C1 segment of cervical spinal cord (tissue), 14 donors: ENCODE measurements around the gene PLPPR3.
"Not testable (repeated sequence)": the region's sequence is repeated elsewhere in the genome, so short reads cannot be mapped to it uniquely, and the experiment has no call there.

ENCODE experiments used
- DNase-seq, 14 donors: peaks; one replicate each; lab custom pipeline; 2025; lab: John Stamatoyannopoulos, UW

Gene PLPPR3

DNA sequence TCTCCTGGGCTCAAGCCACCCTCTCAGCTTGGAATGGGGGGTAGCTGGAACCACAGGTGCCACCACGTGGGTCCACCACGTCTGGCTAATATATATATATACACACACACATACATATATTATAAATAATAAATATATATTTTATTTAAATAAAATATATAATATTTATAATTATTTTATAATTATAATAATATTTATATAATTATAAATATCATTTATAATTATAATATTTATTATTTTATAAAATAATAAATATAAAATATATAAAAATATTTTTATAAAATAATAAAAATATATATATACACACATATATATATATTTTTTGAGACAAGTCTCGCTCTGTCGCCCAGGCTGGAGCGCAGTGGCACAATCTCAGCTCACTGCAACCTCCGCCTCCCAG lies 32.8 kb upstream of the PLPPR3 start:
- DNase-seq, result no peak

DNA sequence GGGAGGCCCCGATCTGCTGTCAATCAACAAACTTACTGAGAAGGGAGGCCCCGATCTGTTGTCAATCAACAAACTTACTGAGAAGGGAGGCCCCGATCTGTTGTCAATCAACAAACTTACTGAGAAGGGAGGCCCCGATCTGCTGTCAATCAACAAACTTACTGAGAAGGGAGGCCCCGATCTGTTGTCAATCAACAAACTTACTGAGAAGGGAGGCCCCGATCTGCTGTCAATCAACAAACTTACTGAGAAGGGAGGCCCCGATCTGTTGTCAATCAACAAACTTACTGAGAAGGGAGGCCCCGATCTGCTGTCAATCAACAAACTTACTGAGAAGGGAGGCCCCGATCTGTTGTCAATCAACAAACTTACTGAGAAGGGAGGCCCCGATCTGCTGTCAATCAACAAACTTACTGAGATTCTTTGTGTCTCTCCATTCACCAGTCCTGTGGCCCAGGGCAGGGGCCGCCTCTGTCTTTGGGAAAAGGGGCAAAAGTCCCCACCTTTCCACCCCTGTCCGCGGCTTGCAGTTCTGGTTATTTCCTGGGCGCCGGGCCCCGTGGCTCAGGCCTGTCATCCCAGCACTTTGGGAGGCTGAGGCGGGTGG lies 32.0 kb upstream of the PLPPR3 start:
- not testable (repeated sequence) for DNase-seq

DNA sequence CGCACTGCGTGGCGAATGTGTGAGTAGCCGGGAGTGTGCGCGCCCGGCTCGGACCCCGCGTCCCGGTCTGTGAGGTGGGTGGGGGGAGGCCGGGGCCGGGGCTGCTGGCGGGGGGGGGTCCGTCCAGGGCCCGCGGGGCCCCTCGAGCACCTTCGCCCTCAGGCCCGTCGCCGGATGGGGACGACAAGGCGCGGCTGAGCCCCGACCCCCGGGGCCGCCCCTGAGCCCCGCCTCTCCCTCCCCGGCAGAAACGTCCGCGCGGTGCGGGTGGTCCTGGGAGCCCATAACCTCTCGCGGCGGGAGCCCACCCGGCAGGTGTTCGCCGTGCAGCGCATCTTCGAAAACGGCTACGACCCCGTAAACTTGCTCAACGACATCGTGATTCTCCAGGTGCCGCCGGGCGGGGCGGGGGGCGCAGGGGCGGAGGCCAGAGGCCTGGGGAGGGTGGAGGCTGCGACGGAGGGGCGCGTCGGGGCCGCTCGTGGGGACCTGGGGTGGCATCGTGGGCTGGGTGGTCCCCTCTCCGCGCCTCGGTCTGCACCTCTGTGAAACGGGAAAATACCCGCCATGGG lies 31.3 kb upstream of the PLPPR3 start:
- DNase-seq, result no peak

DNA sequence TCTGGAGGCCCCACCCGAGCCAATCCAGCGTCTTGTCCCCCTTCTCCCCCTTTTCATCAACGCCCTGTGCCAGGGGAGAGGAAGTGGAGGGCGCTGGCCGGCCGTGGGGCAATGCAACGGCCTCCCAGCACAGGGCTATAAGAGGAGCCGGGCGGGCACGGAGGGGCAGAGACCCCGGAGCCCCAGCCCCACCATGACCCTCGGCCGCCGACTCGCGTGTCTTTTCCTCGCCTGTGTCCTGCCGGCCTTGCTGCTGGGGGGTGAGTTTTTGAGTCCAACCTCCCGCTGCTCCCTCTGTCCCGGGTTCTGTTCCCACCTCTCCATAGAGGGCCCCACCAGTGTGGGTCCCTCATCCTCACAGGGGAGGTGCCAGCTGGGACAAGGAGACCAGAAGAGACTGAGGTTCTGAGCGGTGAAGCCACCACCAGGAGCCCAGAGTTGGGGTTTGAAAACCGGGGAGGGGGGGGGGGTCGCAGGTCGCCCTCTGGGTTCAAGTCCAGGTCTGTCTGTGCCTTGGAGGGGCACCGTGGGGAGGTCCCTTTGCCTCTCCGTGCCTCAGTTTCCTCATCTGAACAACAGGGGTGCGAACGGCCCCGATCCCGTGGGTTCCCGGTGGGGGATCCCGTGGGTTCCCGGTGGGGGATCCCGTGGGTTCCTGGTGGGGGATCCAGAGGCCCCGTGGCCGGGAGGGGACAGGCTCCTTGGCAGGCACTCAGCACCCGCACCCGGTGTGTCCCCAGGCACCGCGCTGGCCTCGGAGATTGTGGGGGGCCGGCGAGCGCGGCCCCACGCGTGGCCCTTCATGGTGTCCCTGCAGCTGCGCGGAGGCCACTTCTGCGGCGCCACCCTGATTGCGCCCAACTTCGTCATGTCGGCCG lies 30.6 kb upstream of the PLPPR3 start, which contains the start of gene ELANE:
Gene ELANE, plus strand, starts transcription at position 168 of the 878 bp plus-strand sequence. Its CDS starts 26 bp downstream, at position 194.
- no peak for DNase-seq

DNA sequence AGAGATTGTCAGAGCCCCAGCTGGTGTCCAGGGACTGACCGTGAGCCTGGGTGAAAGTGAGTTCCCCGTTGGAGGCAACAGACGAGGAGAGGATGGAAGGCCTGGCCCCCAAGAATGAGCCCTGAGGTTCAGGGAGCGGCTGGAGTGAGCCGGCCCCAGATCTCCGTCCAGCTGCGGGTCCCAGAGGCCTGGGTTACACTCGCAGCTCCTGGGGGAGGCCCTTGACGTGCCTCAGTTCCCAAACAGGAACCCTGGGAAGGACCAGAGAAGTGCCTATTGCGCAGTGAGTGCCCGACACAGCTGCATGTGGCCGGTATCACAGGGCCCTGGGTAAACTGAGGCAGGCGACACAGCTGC lies 29.2 kb upstream of the PLPPR3 start:
- no peak for DNase-seq

DNA sequence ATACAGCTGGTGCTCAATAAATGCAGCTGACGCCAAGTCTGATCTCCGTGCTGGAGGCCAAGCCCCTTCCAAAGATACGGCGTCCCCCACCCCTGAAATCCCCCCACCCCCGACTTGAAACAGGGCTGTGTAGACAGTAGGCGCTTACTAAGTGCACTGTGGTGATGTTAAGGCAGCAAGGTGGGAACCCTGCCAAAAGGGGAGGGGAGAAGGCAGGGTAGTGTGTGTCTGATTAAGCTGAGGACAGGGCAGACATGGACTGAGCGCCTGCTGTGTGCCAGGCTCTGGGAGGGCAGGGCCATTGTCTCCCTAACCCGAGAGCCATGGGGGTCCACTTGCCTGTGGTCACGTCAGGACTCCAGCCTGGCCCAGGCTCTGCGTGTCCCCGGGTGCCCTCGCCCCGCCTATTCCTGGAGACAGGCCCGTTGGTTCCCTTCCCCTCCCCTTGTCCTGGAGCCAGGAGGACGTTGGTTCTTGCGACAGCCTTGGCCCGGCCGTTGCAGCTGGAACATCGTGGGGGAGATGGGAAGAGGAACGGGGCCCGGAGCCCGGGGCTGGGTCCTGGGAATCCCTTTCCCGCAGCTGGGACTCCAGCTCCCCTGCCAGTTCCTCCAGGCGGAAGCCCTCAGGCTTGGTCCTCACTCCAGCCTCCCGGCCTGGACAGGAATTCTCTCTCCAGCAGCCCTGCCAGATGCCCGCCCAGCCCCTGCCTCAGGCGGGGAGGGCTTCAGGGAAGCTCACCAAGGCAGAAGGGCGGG lies 28.6 kb upstream of the PLPPR3 start:
- peak in 8 of 14 donors; percentile 9 to 80 (median 32) for DNase-seq

DNA sequence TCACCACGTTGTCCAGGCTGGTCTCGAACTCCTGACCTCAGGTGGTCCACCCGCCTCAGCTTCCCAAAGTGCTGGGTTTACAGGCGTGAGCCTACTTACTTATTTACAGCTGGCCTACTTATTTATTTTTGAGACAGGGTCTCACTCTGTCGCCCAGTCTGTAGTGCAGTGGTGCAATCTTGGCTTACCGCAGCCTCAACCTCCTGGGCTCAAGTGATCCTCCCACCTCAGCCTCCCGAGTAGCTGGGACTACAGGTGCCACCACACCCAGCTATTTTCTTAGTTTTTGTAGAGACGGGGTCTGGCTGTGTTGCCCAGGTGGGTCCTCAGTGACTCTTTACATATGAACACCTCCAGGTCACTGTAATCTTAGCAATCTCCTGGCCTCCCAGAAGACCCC lies 27.4 kb upstream of the PLPPR3 start:
- not testable (repeated sequence) for DNase-seq

- DNase-seq, result no peak
Observed at GRCh38 chr19:848386-848921, 26.7 kb upstream of the PLPPR3 start.

GRCh38 chr19:845707-846521 lies 24.2 kb upstream of the PLPPR3 start:
- no peak for DNase-seq

GRCh38 chr19:844546-844971 lies 22.8 kb upstream of the PLPPR3 start:
- no peak for DNase-seq

DNA sequence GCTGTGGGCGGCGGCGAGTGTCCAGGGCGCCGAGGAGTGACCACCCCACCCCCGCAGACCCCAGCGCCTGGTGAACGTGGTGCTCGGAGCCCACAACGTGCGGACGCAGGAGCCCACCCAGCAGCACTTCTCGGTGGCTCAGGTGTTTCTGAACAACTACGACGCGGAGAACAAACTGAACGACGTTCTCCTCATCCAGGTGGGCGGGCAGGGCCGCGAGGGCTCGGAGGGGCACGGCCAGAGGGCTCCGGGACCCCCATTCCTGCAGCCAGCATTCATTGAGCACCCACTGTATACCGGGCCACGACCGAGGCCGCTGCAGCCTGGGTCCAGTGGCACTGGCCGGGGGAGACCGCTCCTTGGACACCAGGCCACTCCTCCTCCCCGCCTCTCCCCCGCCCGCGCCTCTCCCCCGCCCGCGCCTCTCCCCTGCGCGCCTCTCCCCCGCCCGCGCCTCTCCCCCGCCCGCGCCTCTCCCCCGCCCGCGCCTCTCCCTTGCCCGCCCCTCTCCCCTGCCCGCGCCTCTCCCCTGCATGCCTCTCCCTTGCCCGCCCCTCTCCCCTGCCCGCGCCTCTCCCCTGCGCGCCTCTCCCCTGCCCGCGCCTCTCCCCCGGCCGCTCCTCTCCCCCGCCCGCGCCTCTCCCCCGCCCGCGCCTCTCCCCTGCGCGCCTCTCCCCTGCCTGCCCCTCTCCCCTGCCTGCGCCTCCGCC lies 22.2 kb upstream of the PLPPR3 start:
- DNase-seq, result no peak

- DNase-seq, result no peak
Observed at GRCh38 chr19:843180-843835, 21.6 kb upstream of the PLPPR3 start.

- not testable (repeated sequence) for DNase-seq
Observed at GRCh38 chr19:842802-843179, 21.0 kb upstream of the PLPPR3 start.

DNA sequence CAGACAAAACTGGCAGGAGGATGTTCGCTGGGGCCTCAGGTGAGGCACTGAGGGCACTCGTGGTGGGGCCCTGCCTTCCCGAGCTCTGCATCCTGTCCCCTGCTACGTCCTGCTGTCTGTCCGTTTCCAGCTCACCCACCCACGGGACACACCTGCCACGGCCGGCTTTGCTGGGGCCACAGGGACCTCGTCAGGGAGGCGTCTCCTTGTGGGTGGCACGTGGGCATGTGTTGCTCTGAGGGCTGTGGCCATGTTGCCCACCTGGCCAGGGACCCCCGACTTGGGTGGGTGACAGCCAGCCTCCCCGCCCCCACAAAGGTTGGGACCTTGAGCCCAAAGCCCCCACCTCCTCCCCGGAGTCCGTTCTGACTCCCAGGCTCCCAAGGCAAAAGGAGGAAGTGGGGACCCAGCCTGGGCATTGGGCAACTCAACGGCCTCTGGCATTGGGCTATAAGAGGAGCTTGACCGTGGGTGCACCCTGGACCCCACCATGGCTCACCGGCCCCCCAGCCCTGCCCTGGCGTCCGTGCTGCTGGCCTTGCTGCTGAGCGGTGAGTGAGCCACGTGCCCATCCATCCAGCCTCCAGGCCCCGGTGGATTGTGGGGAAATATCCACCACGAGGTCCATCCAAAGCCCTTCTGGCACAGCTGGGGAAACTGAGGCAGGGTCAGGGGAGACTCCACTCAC lies 18.9 kb upstream of the PLPPR3 start, which contains the start of gene PRTN3:
Gene PRTN3, plus strand, starts transcription at position 481 of the 688 bp plus-strand sequence. Its CDS starts 10 bp downstream, at position 491.
- no peak for DNase-seq

DNA sequence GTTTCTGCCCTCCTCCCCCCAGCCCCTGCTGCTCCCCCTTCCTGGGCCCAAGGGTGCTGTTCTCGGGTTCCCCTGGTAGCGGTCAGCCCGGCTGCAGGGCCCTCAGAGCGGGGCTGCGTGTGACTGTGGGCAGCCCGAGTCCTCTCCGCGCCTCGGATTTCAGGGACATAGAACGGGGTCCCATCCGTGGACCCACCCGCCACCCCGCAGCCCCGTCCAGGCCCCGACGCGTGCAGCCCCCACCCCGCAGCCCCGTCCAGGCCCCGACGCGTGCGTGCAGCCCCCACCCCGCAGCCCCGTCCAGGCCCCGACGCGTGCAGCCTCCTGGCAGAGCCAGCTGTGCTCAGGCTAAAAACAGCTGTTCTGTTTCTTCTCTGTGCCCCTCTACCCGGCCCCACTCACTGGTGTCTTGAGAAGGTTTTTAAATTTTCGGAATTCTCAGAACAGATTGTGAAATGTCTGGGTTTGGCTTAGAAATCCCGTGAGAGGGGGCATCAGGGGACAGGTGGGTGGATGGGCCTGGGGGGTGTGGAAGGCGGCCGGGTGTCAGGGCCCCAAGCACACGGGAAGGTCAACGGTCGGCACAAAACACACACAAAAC lies 13.6 kb upstream of the PLPPR3 start:
- DNase-seq, result no peak

DNA sequence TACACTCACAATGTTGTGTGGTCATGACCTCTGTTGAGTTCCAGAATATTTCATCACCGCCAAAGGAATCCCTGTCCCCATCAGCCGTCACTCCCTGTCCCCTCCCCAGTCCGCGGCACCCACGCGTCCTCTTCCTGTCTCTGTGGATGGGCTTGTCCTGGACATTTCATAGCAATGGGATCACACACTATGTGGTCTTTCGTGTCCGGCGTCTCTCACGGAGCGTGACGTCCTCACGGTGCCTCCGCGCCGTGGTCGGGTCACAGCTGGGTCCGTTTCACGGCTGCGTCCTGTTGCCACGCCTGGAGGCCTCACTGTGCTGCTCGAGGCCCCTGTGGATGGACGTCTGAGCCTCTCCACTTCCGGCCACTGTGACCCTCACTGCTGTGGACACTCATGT lies 12.5 kb upstream of the PLPPR3 start:
- DNase-seq, result no peak

DNA sequence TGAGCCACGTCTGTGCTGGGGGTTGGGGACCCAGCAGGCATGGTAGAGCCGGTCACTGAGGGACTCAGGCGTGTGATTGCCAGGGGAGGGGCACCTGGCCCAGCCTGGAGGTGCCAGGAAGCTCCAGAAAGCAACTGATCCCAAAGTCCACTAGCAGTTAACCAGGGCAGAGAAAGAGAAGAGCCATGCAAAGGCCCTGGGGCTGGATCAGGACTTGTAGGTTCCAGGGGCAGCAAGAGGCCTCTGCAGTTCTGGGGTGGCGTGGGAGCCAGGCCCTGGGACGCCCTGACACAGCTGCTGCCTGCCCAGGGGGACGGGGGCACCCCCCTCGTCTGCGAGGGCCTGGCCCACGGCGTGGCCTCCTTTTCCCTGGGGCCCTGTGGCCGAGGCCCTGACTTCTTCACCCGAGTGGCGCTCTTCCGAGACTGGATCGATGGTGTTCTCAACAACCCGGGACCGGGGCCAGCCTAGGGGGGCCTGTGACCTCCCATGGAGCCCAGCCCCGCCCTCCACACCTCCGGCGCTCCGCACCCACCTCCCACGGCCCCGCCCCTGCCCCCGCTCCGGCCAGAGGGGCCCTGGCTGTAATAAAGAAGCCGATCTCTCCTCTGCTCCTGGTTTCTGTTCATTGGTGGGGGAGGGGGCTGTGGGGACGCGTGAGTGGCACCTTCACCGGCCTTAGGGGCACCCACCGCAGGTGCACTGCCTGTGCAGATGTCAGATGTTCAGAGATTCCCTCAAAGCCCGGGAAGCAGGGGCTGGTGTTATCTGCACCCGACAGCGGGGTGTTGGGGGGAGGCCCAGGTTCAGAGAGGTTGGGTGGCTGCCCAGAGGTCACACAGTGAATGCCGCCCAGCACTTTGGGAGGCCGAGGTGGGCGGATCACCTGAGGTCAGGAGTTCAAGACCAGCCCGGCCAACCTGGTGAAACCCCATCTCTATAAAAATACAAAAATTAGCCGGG lies 9.9 kb upstream of the PLPPR3 start:
- DNase-seq, result no peak
